ENCODE measurements around the gene TRRAP.
"Not testable (repeated sequence)": the region's sequence is repeated elsewhere in the genome, so short reads cannot be mapped to it uniquely, and the experiment has no call there.

DNA sequence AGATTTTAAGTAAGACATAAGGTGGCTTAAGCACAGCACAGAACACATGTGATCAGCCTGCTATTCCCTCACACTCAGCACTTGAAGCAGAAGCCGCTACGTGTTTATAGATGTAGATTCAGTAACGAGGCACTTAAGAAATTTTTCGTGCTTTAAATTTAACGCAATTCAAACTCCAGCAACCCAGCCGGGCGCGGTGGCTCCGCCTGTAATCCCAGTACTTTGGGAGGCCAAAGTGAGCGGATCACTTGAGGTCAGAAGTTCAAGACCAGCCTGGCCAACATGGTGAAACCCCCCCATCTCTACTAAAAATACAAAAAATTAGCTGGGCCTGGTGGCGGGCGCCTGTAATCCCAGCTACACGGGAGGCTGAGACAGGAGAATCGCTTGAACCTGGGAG is 167.9 kb downstream of the TRRAP start:
- TF ChIP-seq, protein P1, sequence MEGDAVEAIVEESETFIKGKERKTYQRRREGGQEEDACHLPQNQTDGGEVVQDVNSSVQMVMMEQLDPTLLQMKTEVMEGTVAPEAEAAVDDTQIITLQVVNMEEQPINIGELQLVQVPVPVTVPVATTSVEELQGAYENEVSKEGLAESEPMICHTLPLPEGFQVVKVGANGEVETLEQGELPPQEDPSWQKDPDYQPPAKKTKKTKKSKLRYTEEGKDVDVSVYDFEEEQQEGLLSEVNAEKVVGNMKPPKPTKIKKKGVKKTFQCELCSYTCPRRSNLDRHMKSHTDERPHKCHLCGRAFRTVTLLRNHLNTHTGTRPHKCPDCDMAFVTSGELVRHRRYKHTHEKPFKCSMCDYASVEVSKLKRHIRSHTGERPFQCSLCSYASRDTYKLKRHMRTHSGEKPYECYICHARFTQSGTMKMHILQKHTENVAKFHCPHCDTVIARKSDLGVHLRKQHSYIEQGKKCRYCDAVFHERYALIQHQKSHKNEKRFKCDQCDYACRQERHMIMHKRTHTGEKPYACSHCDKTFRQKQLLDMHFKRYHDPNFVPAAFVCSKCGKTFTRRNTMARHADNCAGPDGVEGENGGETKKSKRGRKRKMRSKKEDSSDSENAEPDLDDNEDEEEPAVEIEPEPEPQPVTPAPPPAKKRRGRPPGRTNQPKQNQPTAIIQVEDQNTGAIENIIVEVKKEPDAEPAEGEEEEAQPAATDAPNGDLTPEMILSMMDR (IDR thresholded peaks at IDR 0.05): not testable (repeated sequence)
- TF ChIP-seq, protein P2, sequence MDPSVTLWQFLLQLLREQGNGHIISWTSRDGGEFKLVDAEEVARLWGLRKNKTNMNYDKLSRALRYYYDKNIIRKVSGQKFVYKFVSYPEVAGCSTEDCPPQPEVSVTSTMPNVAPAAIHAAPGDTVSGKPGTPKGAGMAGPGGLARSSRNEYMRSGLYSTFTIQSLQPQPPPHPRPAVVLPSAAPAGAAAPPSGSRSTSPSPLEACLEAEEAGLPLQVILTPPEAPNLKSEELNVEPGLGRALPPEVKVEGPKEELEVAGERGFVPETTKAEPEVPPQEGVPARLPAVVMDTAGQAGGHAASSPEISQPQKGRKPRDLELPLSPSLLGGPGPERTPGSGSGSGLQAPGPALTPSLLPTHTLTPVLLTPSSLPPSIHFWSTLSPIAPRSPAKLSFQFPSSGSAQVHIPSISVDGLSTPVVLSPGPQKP (IDR thresholded peaks at IDR 0.05; ENCODE audit: low read depth, low read length): not testable (repeated sequence)
- not testable (repeated sequence) for TF ChIP-seq PHF8 (IDR thresholded peaks at IDR 0.05; ENCODE audit: borderline replicate concordance, low read depth); RAD21 (conservative IDR thresholded peaks at IDR 0.05 in 1 of 2, IDR thresholded peaks at IDR 0.05 in 1 of 2); EP300 (IDR thresholded peaks at IDR 0.05); FOSL2 (IDR thresholded peaks at IDR 0.05); FOSL2 (CRISPR knock-in tag; IDR thresholded peaks at IDR 0.05); HOXA7 (CRISPR knock-in tag; IDR thresholded peaks at IDR 0.05); KDM5A (IDR thresholded peaks at IDR 0.05); NFE2L2 (conservative IDR thresholded peaks at IDR 0.05; ENCODE audit: low read length); POLR2A (IDR thresholded peaks at IDR 0.05; ENCODE audit: low read length); TP53 (CRISPR knock-in tag; IDR thresholded peaks at IDR 0.05)
- TF ChIP-seq, protein P3, sequence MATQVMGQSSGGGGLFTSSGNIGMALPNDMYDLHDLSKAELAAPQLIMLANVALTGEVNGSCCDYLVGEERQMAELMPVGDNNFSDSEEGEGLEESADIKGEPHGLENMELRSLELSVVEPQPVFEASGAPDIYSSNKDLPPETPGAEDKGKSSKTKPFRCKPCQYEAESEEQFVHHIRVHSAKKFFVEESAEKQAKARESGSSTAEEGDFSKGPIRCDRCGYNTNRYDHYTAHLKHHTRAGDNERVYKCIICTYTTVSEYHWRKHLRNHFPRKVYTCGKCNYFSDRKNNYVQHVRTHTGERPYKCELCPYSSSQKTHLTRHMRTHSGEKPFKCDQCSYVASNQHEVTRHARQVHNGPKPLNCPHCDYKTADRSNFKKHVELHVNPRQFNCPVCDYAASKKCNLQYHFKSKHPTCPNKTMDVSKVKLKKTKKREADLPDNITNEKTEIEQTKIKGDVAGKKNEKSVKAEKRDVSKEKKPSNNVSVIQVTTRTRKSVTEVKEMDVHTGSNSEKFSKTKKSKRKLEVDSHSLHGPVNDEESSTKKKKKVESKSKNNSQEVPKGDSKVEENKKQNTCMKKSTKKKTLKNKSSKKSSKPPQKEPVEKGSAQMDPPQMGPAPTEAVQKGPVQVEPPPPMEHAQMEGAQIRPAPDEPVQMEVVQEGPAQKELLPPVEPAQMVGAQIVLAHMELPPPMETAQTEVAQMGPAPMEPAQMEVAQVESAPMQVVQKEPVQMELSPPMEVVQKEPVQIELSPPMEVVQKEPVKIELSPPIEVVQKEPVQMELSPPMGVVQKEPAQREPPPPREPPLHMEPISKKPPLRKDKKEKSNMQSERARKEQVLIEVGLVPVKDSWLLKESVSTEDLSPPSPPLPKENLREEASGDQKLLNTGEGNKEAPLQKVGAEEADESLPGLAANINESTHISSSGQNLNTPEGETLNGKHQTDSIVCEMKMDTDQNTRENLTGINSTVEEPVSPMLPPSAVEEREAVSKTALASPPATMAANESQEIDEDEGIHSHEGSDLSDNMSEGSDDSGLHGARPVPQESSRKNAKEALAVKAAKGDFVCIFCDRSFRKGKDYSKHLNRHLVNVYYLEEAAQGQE (IDR thresholded peaks at IDR 0.05): not testable (repeated sequence)
- TF ChIP-seq, protein P4, sequence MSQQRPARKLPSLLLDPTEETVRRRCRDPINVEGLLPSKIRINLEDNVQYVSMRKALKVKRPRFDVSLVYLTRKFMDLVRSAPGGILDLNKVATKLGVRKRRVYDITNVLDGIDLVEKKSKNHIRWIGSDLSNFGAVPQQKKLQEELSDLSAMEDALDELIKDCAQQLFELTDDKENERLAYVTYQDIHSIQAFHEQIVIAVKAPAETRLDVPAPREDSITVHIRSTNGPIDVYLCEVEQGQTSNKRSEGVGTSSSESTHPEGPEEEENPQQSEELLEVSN (IDR thresholded peaks at IDR 0.05; ENCODE audit: borderline replicate concordance, low read depth): not testable (repeated sequence)
